Gastroesophageal sphincter (tissue), 4 donors: ENCODE data around the gene KCNE1. TPM values are rescaled to one million over a fixed set of nuclear protein-coding genes. Genes with fewer than 3 reads are reported as not detected.

Experiments used
- ATAC-seq: fragments of 150-250 bp; one replicate; pipeline ENCODE4 v1.9.1; 2016; ENCODE audit warnings: mild to moderate bottlenecking, moderate library complexity
- H3K27ac ChIP-seq, 4 donors: fragments of 200-600 bp; sonication (generic) in 3 of 4; 1 replicate in 3 of 4; 2 replicates in 1 of 4; pipeline ENCODE4 v1.5.1; 2016 to 2019
- H3K27me3 ChIP-seq: fragments of 200-600 bp; sonication (generic); one replicate; pipeline ENCODE4 v1.5.1; 2019
- H3K36me3 ChIP-seq, 2 donors: fragments of 200-600 bp; sonication (generic); one replicate each; pipeline ENCODE4 v1.5.1; 2019; ENCODE audit warnings: control low read depth in 1 of 2
- H3K4me1 ChIP-seq, 3 donors: fragments of 200-600 bp; sonication (generic); 1 replicate in 2 of 3; 2 replicates in 1 of 3; pipeline ENCODE4 v1.5.1; 2016 to 2019; ENCODE audit warnings: control low read depth in 2 of 3
- H3K4me3 ChIP-seq, 2 donors: fragments of 200-600 bp; sonication (generic); one replicate each; pipeline ENCODE4 v1.5.1; 2019; ENCODE audit warnings: mild to moderate bottlenecking in 1 of 2, moderate library complexity in 1 of 2
- H3K9me3 ChIP-seq, 3 donors: fragments of 200-600 bp; sonication (generic); one replicate each; pipeline ENCODE4 v1.5.1; 2017 to 2019; ENCODE audit warnings: control low read depth in 2 of 3
- EP300 ChIP-seq: sonication (generic); formaldehyde crosslinking; IDR thresholded peaks from one replicate; pipeline ENCODE4 v1.6.1; 2017; ENCODE audit warnings: antibody characterized with exemption, mild to moderate bottlenecking
- POLR2A ChIP-seq, 2 donors: fragments of 450-650 bp; IDR thresholded peaks; one replicate each; pipeline ENCODE4 v1.6.1; 2017; ENCODE audit warnings: antibody characterized with exemption in 2 of 2, mild to moderate bottlenecking in 2 of 2, moderate library complexity in 1 of 2
- POLR2AphosphoS5 ChIP-seq: sonication (generic); formaldehyde crosslinking; IDR thresholded peaks from one replicate; pipeline ENCODE4 v1.6.1; 2017; ENCODE audit warnings: antibody characterized with exemption
- WGBS, 2 donors: methylation state at CpG; one replicate each; pipeline ENCODE4 v1.1.5; 2018; ENCODE audit warnings: low coverage in 1 of 2; 5-methylcytosine and 5-hydroxymethylcytosine counted together
- total RNA-seq, 4 donors: library from RNA; depleted of rRNA; stranded (reverse); fragments of >200 nt; gene quantifications; one replicate each; pipeline ENCODE4 v1.1.0, GENCODE V29; 2016
- TF ChIP-seq, protein P1 (sequence below), 4 experiments: fragments of 200-600 bp in 2 of 4; fragments of 450-650 bp in 2 of 4; sonication (generic) in 1 of 4; IDR thresholded peaks; one replicate each; pipeline ENCODE4 v1.5.1; 2017 to 2019; ENCODE audit warnings: antibody characterized with exemption in 4 of 4, mild to moderate bottlenecking in 2 of 4, moderate library complexity in 2 of 4

KCNE1 gene
- total RNA-seq, 4 donors from 2014 or later, result 0.64 to 6.4 (median 3.0) TPM

DNA sequence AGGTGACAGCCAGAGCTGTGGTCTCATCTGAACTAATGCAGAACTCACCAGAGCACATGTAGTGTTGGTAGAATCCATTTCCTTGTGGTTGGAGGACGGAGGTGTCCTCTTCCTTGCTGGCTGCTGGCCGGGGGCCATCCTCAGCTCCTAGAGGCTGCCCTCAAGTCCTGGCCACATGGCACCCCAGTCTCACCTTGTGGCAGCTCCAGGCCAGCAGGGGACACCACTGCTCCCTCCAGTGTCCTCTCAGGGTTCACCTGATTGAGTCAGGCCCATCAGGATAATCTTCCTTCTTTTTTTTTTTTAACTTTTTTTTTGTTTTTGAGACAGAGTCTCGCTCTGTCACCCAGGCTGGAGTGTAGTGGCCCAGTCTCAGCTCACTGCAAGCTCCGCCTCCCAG, 2.9 kb downstream of the KCNE1 start:
- Histone ChIP-seq H3K9me3 (no peaks in the 10 kb centered on the region), H3K36me3 (no peaks in the 10 kb centered on the region), H3K27ac (no peak overlapping the region), H3K27me3 (no peaks in the 10 kb centered on the region), H3K4me1 (peaks cover 0 to 15% (median 7%) of the 10 kb centered on the region in 3 donors), H3K4me3 (no peak overlapping the region)
- no peak for ATAC-seq
- 60 to 79% methylated on average over 1 to 3 of the region's 4 CpGs for WGBS, 2 donors
- TF ChIP-seq POLR2AphosphoS5, result no peak
- TF ChIP-seq, protein P1, sequence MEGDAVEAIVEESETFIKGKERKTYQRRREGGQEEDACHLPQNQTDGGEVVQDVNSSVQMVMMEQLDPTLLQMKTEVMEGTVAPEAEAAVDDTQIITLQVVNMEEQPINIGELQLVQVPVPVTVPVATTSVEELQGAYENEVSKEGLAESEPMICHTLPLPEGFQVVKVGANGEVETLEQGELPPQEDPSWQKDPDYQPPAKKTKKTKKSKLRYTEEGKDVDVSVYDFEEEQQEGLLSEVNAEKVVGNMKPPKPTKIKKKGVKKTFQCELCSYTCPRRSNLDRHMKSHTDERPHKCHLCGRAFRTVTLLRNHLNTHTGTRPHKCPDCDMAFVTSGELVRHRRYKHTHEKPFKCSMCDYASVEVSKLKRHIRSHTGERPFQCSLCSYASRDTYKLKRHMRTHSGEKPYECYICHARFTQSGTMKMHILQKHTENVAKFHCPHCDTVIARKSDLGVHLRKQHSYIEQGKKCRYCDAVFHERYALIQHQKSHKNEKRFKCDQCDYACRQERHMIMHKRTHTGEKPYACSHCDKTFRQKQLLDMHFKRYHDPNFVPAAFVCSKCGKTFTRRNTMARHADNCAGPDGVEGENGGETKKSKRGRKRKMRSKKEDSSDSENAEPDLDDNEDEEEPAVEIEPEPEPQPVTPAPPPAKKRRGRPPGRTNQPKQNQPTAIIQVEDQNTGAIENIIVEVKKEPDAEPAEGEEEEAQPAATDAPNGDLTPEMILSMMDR (IDR thresholded peaks at IDR 0.05), result peak in 2 of 4 experiments; percentile 20 to 38

DNA sequence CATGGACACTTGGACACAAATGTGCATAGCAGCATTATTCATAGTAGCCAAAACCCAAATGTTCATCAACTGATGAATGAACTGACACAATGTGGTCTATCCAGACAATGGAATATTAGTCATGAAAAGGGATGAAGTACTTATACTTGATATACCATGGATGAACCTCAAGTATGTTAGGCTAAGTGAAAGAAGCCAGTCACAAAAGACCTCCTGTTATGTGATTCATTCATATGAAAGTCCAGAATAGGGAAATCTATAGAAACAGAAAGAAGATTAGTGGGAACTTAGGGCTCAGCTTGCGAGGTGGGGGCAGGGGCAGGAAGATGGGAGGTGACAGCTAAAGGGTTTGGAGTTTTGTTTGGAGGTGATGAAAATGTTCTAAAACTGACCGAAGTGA, 7.4 kb downstream of the KCNE1 start:
- H3K36me3 ChIP-seq, result no peaks in the 10 kb centered on the region
- TF ChIP-seq POLR2AphosphoS5 (no peak), POLR2A (IDR thresholded peaks at IDR 0.05) (no peak), EP300 (no peak)
- TF ChIP-seq, protein P1 (IDR thresholded peaks at IDR 0.05), result no peak
- WGBS, 2 donors, result 96 to 100% methylated on average over 1 to 2 of the region's 2 CpGs
- no peak for ATAC-seq
- no peak overlapping the region for H3K27ac ChIP-seq
- H3K9me3 ChIP-seq, result no peaks in the 10 kb centered on the region
- H3K4me3 ChIP-seq, result no peak overlapping the region
- H3K4me1 ChIP-seq, result no peaks in the 10 kb centered on the region
- no peaks in the 10 kb centered on the region for H3K27me3 ChIP-seq

DNA sequence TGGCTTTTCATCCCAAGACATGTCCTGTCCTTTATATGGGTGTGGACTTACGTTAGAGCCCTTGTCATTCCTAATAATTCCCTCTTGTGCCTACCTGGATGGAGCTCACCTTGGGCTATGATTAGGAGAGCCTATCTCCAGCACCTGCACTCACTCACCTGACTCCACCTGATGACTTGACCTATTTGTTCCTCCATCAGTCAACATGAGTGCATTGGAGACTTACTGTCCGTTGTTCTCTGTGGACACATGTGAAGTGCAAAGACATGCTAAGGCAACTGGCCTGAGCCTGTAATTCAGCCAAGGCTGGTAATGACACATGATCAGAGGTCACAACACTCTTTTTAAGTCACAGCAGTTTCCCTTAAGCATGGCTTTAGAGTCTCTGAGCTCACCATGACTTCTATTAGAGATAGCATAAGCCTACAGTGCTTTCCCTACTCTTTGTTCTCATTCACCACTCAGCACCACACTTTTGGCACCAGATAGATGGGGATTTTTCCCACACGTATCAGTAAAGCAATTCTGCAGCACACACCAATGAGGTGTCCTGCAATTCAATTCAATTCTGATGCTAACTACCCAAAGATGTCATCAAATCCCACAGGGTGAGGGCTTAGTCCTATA, 9.4 kb downstream of the KCNE1 start:
- H3K27me3 ChIP-seq, result no peaks in the 10 kb centered on the region
- peaks cover 0 to 12% (median 0%) of the 10 kb centered on the region in 3 donors for H3K9me3 ChIP-seq
- WGBS, 2 donors, result 83 to 100% methylated on average over 1 of the region's 3 CpGs
- TF ChIP-seq, protein P1 (IDR thresholded peaks at IDR 0.05), result no peak
- TF ChIP-seq POLR2AphosphoS5, result no peak
- no peak for TF ChIP-seq POLR2A (IDR thresholded peaks at IDR 0.05)
- no peak for TF ChIP-seq EP300
- no peak overlapping the region for H3K27ac ChIP-seq
- H3K4me1 ChIP-seq, result no peaks in the 10 kb centered on the region
- H3K4me3 ChIP-seq, result no peak overlapping the region
- no peaks in the 10 kb centered on the region for H3K36me3 ChIP-seq
- ATAC-seq, result no peak

DNA sequence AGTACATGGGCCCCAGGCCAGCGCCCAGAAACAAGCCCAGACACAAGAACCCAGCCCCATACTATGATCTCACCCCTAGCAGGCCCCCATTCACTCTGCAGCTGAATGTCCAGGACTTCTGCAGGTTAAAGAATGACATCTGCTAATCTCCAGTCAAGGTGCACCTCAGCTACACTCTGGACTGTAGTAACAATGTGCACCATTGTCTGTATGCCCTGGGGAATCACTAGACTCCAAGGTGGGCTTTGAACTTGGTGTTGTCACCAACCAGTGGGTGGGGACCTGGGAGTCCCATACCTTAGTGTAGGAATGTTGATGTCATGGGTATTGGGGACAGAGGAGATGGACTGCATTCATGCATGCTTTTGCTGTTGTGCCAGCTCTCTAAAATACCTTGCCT, 10.3 kb downstream of the KCNE1 start:
- Histone ChIP-seq H3K4me1 (no peaks in the 10 kb centered on the region), H3K27me3 (no peaks in the 10 kb centered on the region), H3K27ac (no peak overlapping the region), H3K36me3 (no peaks in the 10 kb centered on the region), H3K4me3 (no peak overlapping the region), H3K9me3 (peaks cover 0 to 14% (median 0%) of the 10 kb centered on the region in 3 donors)
- no peak for TF ChIP-seq EP300
- TF ChIP-seq POLR2A (IDR thresholded peaks at IDR 0.05), result no peak
- no peak for TF ChIP-seq POLR2AphosphoS5
- TF ChIP-seq, protein P1 (IDR thresholded peaks at IDR 0.05), result no peak
- ATAC-seq, result no peak
- 63 to 100% methylated on average over 1 of the region's 1 CpG for WGBS, 2 donors

DNA sequence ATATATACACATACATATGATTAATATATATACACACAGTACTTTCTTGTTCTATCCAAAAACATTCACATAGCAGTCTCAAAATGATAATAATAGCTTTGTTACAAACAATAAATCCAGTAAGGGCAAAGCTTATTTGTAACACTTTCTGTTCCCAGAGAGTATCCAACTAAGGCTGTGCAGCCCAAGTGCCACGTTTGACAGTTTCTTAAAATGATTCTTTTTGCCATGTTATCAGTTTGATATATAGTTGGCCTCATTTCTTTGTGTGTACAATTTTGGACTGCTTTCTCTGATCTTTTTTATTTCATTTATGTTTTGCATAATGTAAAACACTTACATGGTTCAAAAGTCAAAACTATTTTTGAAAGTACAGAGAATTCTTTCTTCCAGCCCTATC, 11.8 kb downstream of the KCNE1 start:
- no peak for ATAC-seq
- peaks cover 0 to 22% (median 0%) of the 10 kb centered on the region in 3 donors for H3K9me3 ChIP-seq
- H3K4me3 ChIP-seq, result no peak overlapping the region
- no peaks in the 10 kb centered on the region for H3K4me1 ChIP-seq
- H3K27me3 ChIP-seq, result no peaks in the 10 kb centered on the region
- H3K27ac ChIP-seq, result no peak overlapping the region
- 53 to 64% methylated on average over 1 of the region's 1 CpG for WGBS, 2 donors
- no peak for TF ChIP-seq POLR2AphosphoS5
- no peak for TF ChIP-seq POLR2A (IDR thresholded peaks at IDR 0.05)
- no peak for TF ChIP-seq EP300
- TF ChIP-seq, protein P1 (IDR thresholded peaks at IDR 0.05), result no peak
- no peaks in the 10 kb centered on the region for H3K36me3 ChIP-seq
